GM18499 (cell line): ENCODE data around the gene NT5C3B.
"Not testable (repeated sequence)": the region's sequence is repeated elsewhere in the genome, so short reads cannot be mapped to it uniquely, and the experiment has no call there.

Source experiments
- ATAC-seq: cut with Tn5 transposase; IDR thresholded peaks from one replicate; pipeline ENCODE4 v1.9.1; 2021; ENCODE audit warnings: moderate number of reproducible peaks; ENCODE audit not compliant: insufficient read depth, unreplicated experiment

NT5C3B gene

GRCh38 chr17:41835800-41836549, at the start of gene NT5C3B:
NT5C3B (minus strand) TSS chr17:41836232; CDS start chr17:41836193, 39 bp downstream.
- no peak for ATAC-seq

GRCh38 chr17:41885733-41886132, 49.7 kb upstream of the NT5C3B start:
- no peak for ATAC-seq

GRCh38 chr17:41882756-41883155, 46.7 kb upstream of the NT5C3B start:
- ATAC-seq: no peak

- no peak for ATAC-seq
Observed at GRCh38 chr17:41880130-41880529, 44.1 kb upstream of the NT5C3B start.

GRCh38 chr17:41874293-41874670, 38.2 kb upstream of the NT5C3B start:
- ATAC-seq: not testable (repeated sequence)

- no peak for ATAC-seq
Observed at GRCh38 chr17:41873559-41874292, 37.7 kb upstream of the NT5C3B start.

GRCh38 chr17:41871789-41872188, 35.8 kb upstream of the NT5C3B start:
- ATAC-seq: no peak

GRCh38 chr17:41870627-41871026, 34.6 kb upstream of the NT5C3B start:
- no peak for ATAC-seq

GRCh38 chr17:41870097-41870496, 34.1 kb upstream of the NT5C3B start:
- no peak for ATAC-seq

- no peak for ATAC-seq
Observed at GRCh38 chr17:41869426-41869825, 33.4 kb upstream of the NT5C3B start.

GRCh38 chr17:41868568-41868967, 32.5 kb upstream of the NT5C3B start:
- no peak for ATAC-seq

GRCh38 chr17:41865596-41865893, 29.5 kb upstream of the NT5C3B start:
- ATAC-seq: no peak

- peak; percentile 68 for ATAC-seq
Observed at GRCh38 chr17:41864836-41865595, 29.0 kb upstream of the NT5C3B start, which contains the start of gene KLHL11. KLHL11 (minus strand) TSS chr17:41865423; CDS start chr17:41865370, 53 bp downstream.

GRCh38 chr17:41864498-41864835, 28.4 kb upstream of the NT5C3B start:
- peak; percentile 16 for ATAC-seq

GRCh38 chr17:41863074-41863848, 27.2 kb upstream of the NT5C3B start:
- ATAC-seq: no peak

GRCh38 chr17:41860254-41860931, 24.4 kb upstream of the NT5C3B start:
- no peak for ATAC-seq

GRCh38 chr17:41851382-41851781, 15.3 kb upstream of the NT5C3B start:
- not testable (repeated sequence) for ATAC-seq

GRCh38 chr17:41849251-41849990, 13.4 kb upstream of the NT5C3B start:
- ATAC-seq: no peak

- ATAC-seq: no peak
Observed at GRCh38 chr17:41848788-41849187, 12.8 kb upstream of the NT5C3B start.
